Pancreas (tissue), 10 donors: ENCODE measurements around the gene PTPRU. TPM values are rescaled to one million over a fixed set of nuclear protein-coding genes. Genes with fewer than 3 reads are reported as not detected.

Source experiments
- ATAC-seq, 4 donors: fragments of 200-7000 bp; cut with Tn5 transposase; one replicate each; pipeline versions ENCODE4 v1.8.0 to v1.9.1; 2020; ENCODE audit warnings: mild to moderate bottlenecking in 4 of 4, moderate library complexity in 4 of 4
- DNase-seq, 6 donors: peaks; one replicate each; pipeline ENCODE4 v3.0.0-alpha.2; 2020
- FAIRE-seq: peaks from 2 replicates; lab custom pipeline; 2012; peaks lifted over from hg19 to GRCh38; lab: Jason Lieb, UNC
- H3K27ac ChIP-seq, 4 donors: fragments of 200-600 bp; sonication (generic); 1 replicate in 3 of 4; 2 replicates in 1 of 4; pipeline versions ENCODE4 v1.5.0 to v1.8.0; 2020
- H3K27me3 ChIP-seq, 4 donors: fragments of 200-600 bp; one replicate each; pipeline ENCODE4 v1.8.0; 2021
- H3K36me3 ChIP-seq, 3 donors: fragments of 200-600 bp; sonication (generic) in 1 of 3; one replicate each; pipeline versions ENCODE4 v1.5.0 to v1.8.0; 2020 to 2021
- H3K4me1 ChIP-seq, 3 donors: fragments of 200-600 bp; one replicate each; pipeline ENCODE4 v1.8.0; 2021
- H3K4me3 ChIP-seq, 4 donors: fragments of 200-600 bp; sonication (generic) in 2 of 4; one replicate each; pipeline versions ENCODE4 v1.5.0 to v1.8.0; 2020 to 2021
- H3K9me3 ChIP-seq, 4 donors: fragments of 200-600 bp; one replicate each; pipeline ENCODE4 v1.8.0; 2021
- CTCF ChIP-seq, 4 donors: fragments of 200-600 bp; sonication (generic) in 3 of 4; IDR thresholded peaks; one replicate each; pipeline versions ENCODE4 v1.5.0 to v1.8.0; 2021; ENCODE audit warnings: antibody characterized with exemption in 4 of 4
- WGBS, 2 donors: extraction: QIAGEN DNeasy Blood & Tissue Kit; methylation state at CpG; one replicate each; pipeline ENCODE4 v1.1.7; 2013; 5-methylcytosine and 5-hydroxymethylcytosine counted together
- intact Hi-C, 3 donors: fragments of 100-400 bp; cut with DNase I; formaldehyde crosslinking; loops; one replicate each; pipeline versions ENCODE4 v1.11.1 to v1.14.2; 2022
- polyA plus RNA-seq, 2 donors: library from polyadenylated mRNA; stranded (reverse); fragments of 200-250 nt; gene quantifications; one replicate each; pipeline ENCODE4 v1.2.3, GENCODE V29; 2013
- total RNA-seq, 6 donors: library from RNA; stranded (reverse); fragmentation: NEBNext Ultra II Directional in 4 of 6; extraction: Animal tissue kit (Norgen Biotek cat#: 25700) in 4 of 6; gene quantifications; one replicate each; pipeline versions ENCODE4 v1.2.1 to v1.2.4, GENCODE V29; 2021 to 2023
- donor health status: healthy with polysubstance abuse.
- donor health status: DM: no; HTN: no; CAD: no; lungs with moderate emphysema.
- donor health status: DM: no; HTN: no; CAD: no.
- donor health status: control.
- donor health status: control.
- donor health status: Bipolar disorder and iron deficiency.
- donor health status: DM: yes; HTN: yes; CAD: no.
- donor health status: DM: no; HTN: no; CAD: no.
- donor health status: DM: no; HTN: no; CAD: no.
- donor health status: DM: yes; HTN: yes; CAD: no.

Gene PTPRU
- total and polyA plus RNA-seq, 8 donors = 12.3 to 20.9 (median 15.2) TPM

GRCh38 chr1:29259802-29260441 is 23.6 kb downstream of the PTPRU start:
- DNase-seq = peak in 5 of 6 donors; percentile 14 to 82 (median 61)
- H3K4me3 ChIP-seq = peak overlapping the region in 2 of 4 donors; percentile 23 to 47
- peaks cover 0 to 6% (median 0%) of the 10 kb centered on the region in 3 donors for H3K36me3 ChIP-seq
- no peaks in the 10 kb centered on the region for H3K9me3 ChIP-seq
- WGBS, 2 donors = 12 to 15% methylated on average over 51 to 56 of the region's 56 CpGs
- no peak for TF ChIP-seq CTCF (IDR thresholded peaks at IDR 0.05)
- intact Hi-C loops = no loop called here
- no peak overlapping the region for H3K27ac ChIP-seq
- no peak for FAIRE-seq
- H3K4me1 ChIP-seq = peaks cover 0 to 4% (median 3%) of the 10 kb centered on the region in 3 donors
- H3K27me3 ChIP-seq = no peaks in the 10 kb centered on the region
- peak; percentile 55 to 86 (median 66) for ATAC-seq

- Histone ChIP-seq H3K27ac (no peak overlapping the region), H3K36me3 (peaks cover 0 to 6% (median 0%) of the 10 kb centered on the region in 3 donors), H3K9me3 (no peaks in the 10 kb centered on the region), H3K27me3 (no peaks in the 10 kb centered on the region), H3K4me3 (no peak overlapping the region), H3K4me1 (peaks cover 0 to 4% (median 3%) of the 10 kb centered on the region in 3 donors)
- FAIRE-seq = no peak
- ATAC-seq = no peak
- 87 to 90% methylated on average over 28 to 29 of the region's 29 CpGs for WGBS, 2 donors
- intact Hi-C loops = no loop called here
- no peak for TF ChIP-seq CTCF (IDR thresholded peaks at IDR 0.05)
- peak in 1 of 6 donors; percentile 53 for DNase-seq
Measured at GRCh38 chr1:29260531-29260930, 24.2 kb downstream of the PTPRU start.

GRCh38 chr1:29264773-29265389 is 28.6 kb downstream of the PTPRU start:
- FAIRE-seq = no peak
- Histone ChIP-seq H3K4me1 (no peaks in the 10 kb centered on the region), H3K4me3 (no peak overlapping the region), H3K36me3 (peaks cover 0 to 6% (median 0%) of the 10 kb centered on the region in 3 donors), H3K27me3 (no peaks in the 10 kb centered on the region), H3K27ac (no peak overlapping the region), H3K9me3 (no peaks in the 10 kb centered on the region)
- WGBS, 2 donors = 57 to 61% methylated on average over 4 of the region's 4 CpGs
- no peak for DNase-seq
- peak in 1 of 4 donors; percentile 19 for ATAC-seq
- intact Hi-C loops = no loop called here
- no peak for TF ChIP-seq CTCF (IDR thresholded peaks at IDR 0.05)

- Histone ChIP-seq H3K27me3 (no peaks in the 10 kb centered on the region), H3K36me3 (no peaks in the 10 kb centered on the region), H3K4me3 (no peak overlapping the region), H3K9me3 (no peaks in the 10 kb centered on the region), H3K4me1 (peaks cover 0 to 4% (median 0%) of the 10 kb centered on the region in 3 donors), H3K27ac (no peak overlapping the region)
- peak in 1 of 6 donors; percentile 5 for DNase-seq
- WGBS, 2 donors = 95% methylated on average over 3 of the region's 3 CpGs
- ATAC-seq = no peak
- TF ChIP-seq CTCF (IDR thresholded peaks at IDR 0.05) = no peak
- intact Hi-C loops = no loop called here
- FAIRE-seq = no peak
Measured at GRCh38 chr1:29266912-29267311, 30.6 kb downstream of the PTPRU start.
